Measurements from ENCODE around the gene CDK18. TPM values are rescaled to one million over a fixed set of nuclear protein-coding genes. Genes with fewer than 3 reads are reported as not detected.
A peak's percentile ranks its signal among the peaks of the same experiment; 100 is the strongest.

CDK18 gene
- total and polyA plus RNA-seq, 12 donors, result 41.4 to 199 (median 159) TPM

GRCh38 chr1:205491794-205492193 is 12.7 kb upstream of the CDK18 start:
- DNase-seq (no peak), ATAC-seq (no peak)
- intact Hi-C loops (cut with DNase I), result no loop called here
- Histone ChIP-seq H3K4me1 (peaks cover 9 to 46% (median 26%) of the 10 kb centered on the region in 9 donors), H3K27me3 (peaks cover 0 to 6% (median 0%) of the 10 kb centered on the region in 7 donors), H3K27ac (no peak overlapping the region), H3K36me3 (no peaks in the 10 kb centered on the region), H3K4me3 (no peak overlapping the region), H3K9me3 (no peaks in the 10 kb centered on the region)
- TF ChIP-seq CTCF (IDR thresholded peaks at IDR 0.05), result no peak
- 55 to 82% methylated on average over 4 of the region's 4 CpGs for WGBS, 2 donors

GRCh38 chr1:205492201-205492667 is 12.2 kb upstream of the CDK18 start:
- no peak for TF ChIP-seq CTCF (IDR thresholded peaks at IDR 0.05)
- Histone ChIP-seq H3K9me3 (no peaks in the 10 kb centered on the region), H3K36me3 (no peaks in the 10 kb centered on the region), H3K27me3 (peaks cover 0 to 6% (median 0%) of the 10 kb centered on the region in 7 donors), H3K4me3 (no peak overlapping the region), H3K27ac (no peak overlapping the region), H3K4me1 (peaks cover 9 to 50% (median 26%) of the 10 kb centered on the region in 9 donors)
- intact Hi-C loops (cut with DNase I), result no loop called here
- no peak for ATAC-seq
- DNase-seq, result no peak
- WGBS, 2 donors, result 55 to 66% methylated on average over 2 of the region's 2 CpGs

GRCh38 chr1:205492774-205493173 is 11.7 kb upstream of the CDK18 start:
- Histone ChIP-seq H3K27me3 (peaks cover 0 to 6% (median 0%) of the 10 kb centered on the region in 7 donors), H3K27ac (peak overlapping the region in 8 of 10 donors; percentile 10 to 62 (median 36)), H3K4me1 (peaks cover 9 to 55% (median 26%) of the 10 kb centered on the region in 9 donors), H3K9me3 (no peaks in the 10 kb centered on the region), H3K4me3 (no peak overlapping the region), H3K36me3 (no peaks in the 10 kb centered on the region)
- DNase-seq, result no peak
- no peak for TF ChIP-seq CTCF (IDR thresholded peaks at IDR 0.05)
- ATAC-seq, result peak in 1 of 8 donors; percentile 11
- intact Hi-C loops (cut with DNase I), result no loop called here
- WGBS, 2 donors, result 29 to 43% methylated on average over 7 of the region's 7 CpGs

GRCh38 chr1:205493241-205494085 is 11.0 kb upstream of the CDK18 start:
- ATAC-seq, result peak; percentile 21 to 75 (median 50)
- peak in 1 of 2 donors; percentile 34 for DNase-seq
- intact Hi-C loops (cut with DNase I), result loop anchor here in 1 of 10 donors (2.0 kb wide), 1 partner anchor 25 kb away; no protein-coding TSS in a partner anchor

More at GRCh38 chr1:205493241-205494085, 11.0 kb upstream of the CDK18 start:
- Histone ChIP-seq H3K9me3 (no peaks in the 10 kb centered on the region), H3K36me3 (no peaks in the 10 kb centered on the region), H3K4me3 (no peak overlapping the region), H3K27ac (peak overlapping the region in 9 of 10 donors; percentile 10 to 62 (median 35)), H3K4me1 (peaks cover 9 to 55% (median 26%) of the 10 kb centered on the region in 9 donors), H3K27me3 (peaks cover 0 to 3% (median 0%) of the 10 kb centered on the region in 7 donors)
- 39 to 46% methylated on average over 11 of the region's 11 CpGs for WGBS, 2 donors
- no peak for TF ChIP-seq CTCF (IDR thresholded peaks at IDR 0.05)
